ENCODE data around the gene SLC7A11.

Gene SLC7A11

DNA sequence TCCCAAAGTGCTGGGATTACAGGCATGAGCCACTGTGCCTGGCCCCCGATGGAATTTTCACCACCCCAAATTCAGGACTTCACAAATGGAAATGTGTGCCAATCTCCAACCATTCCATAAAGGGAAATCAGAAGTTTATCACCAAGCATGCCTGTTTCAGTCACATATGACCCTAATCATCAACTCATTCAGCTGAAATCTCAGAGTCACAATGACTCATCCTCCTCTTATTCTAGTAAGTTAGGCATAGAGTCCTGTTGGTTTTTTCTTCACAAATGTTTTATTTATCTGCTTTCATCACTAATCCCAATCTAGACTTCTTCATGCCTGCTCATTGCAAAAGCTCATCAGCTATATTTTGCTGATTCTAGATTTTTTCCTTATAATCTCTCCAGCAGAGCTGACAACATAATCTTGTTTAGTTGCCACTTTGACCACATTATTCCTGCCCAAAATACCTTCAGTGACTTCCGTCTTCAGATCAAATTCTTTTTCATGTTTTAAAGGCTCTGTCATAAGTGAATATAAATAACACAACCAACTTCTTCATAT, 83.3 kb downstream of the SLC7A11 start:
- DNase-seq = no peak

DNA sequence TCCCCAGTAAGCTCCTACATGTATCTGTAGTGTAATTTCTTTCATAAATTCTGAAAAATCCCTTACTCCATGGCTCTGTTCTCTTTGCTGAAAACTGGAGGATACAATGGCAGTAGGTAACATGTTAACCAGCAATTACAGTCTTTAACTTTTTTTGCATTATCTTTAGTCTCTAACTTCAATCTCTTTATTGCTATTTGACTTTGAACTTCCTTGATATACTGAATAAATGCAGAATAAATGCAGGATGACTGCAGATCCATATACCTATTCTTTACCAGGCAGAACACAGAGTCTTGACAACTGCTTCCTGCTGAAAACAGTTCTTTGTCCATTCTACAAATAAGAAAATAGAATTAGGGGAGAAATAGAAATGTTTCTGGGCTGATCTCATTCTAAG, 101.3 kb downstream of the SLC7A11 start:
- no peak for DNase-seq

DNA sequence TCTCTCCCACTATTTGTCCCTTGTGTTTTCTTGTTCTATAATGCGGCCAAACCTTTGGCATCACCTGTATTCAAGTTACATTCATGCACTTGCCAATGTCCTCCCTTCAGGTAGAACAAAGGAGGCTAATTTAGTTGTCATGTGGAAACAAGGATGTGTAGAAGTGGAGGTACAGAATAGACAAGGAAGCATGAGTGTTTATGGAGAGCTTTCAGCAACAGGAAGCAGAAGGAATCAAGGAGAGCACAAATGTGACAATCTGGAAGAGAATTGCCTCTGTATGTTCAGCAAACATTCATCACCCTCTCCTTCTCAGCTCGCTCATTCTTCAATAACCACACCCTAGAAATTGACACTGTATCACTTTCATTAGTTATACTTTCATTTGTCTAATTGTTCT, 103.4 kb downstream of the SLC7A11 start:
- DNase-seq = no peak

DNA sequence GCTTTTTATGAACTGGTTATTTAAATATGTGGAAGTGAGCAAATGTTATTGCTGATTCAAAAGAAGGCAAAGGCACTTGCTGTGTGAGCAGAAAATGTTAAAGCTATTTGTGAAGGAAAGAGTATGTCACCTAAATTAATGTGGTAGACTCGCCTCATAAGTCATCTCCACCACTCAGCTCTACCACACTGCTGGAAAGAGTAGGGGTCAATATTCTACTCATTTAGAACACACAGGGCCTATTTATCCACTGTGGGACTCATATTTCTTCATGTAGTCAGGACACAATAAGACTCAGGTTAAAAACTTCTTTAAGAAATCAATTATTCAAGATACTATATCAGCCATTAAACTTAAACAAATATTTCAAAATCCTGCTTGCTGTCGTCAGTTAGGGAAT, 106.5 kb downstream of the SLC7A11 start:
- no peak for DNase-seq

DNA sequence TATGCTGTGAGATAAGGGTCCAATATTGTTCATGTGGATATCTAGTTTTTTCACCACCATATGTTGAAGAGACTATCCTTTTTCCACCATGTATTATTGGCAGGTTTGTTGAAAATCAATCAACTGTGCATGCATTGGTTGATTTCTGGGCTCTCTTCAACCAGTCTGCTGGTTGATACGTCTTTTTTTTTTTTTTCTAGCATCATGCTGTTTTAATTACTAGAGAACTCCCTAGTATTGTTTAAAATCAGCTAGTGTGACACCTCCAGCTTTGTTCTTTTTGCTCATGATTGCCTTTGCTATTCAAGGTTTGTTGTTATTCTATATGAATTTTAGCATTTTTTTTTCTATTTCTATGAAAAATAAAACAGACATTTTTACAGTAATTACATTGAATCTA, 123.9 kb downstream of the SLC7A11 start:
- DNase-seq = no peak

DNA sequence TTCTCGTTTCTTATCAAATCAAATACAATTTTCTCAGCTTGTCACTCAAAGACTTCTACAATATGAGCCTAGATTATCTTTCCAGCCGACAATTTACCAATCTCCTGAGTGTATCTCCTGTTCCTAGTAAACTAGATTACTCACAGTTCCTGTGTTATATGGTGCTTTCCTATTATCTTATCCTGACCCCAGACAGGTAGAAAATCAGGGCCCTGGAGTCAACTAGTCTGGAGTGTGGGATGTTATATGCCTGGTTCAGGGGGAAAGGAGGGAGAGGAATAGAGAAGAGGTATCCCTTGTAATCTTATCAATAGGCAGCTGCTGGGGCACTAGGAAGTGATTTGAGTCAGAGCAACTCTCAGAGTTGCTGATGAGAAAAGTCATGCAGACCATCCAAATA, 127.1 kb downstream of the SLC7A11 start:
- no peak for DNase-seq

DNA sequence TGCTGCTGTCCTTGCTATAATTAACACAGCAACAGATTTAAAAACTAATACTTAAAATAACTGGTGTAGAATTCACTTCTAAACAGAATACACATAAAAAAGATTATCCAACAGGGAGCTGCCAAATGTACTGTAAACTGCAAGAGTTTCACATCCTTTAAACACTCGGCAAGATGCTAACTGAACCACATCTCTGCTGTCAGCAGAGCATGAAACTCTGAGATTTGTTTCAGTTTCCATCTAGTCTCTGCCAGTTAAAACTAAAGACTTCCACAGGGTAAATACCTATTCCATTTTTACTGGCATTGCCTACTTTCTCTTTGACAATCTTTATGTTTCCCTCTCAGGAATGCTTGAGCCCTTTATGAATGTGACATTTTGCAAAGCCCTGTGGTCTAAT, 127.7 kb downstream of the SLC7A11 start:
- DNase-seq = no peak

Measured in CD4-positive, alpha-beta T cell treated with Interleukin-17A for 4 hours (primary cell).